Hepatocyte (in vitro differentiated cells): ENCODE data around the gene KCNE5. TPM values are rescaled to one million over a fixed set of nuclear protein-coding genes. Genes with fewer than 3 reads are reported as not detected.
"Not testable (repeated sequence)": the region's sequence is repeated elsewhere in the genome, so short reads cannot be mapped to it uniquely, and the experiment has no call there.

Experiments
- DNase-seq: peaks from one replicate; pipeline ENCODE4 v3.0.0-alpha.2; 2016; ENCODE audit warnings: low spot score
- H2AFZ ChIP-seq: fragments of 200-600 bp; sonication (generic); 2 replicates; pipeline ENCODE4 v1.6.0; 2016; ENCODE audit warnings: antibody characterized with exemption, mild to moderate bottlenecking
- H3K27ac ChIP-seq: fragments of 200-600 bp; sonication (generic); 2 replicates; pipeline ENCODE4 v1.5.1; 2016; ENCODE audit warnings: mild to moderate bottlenecking
- H3K27me3 ChIP-seq: fragments of 200-600 bp; sonication (generic); 2 replicates; pipeline ENCODE4 v1.6.1; 2016
- H3K36me3 ChIP-seq: fragments of 200-600 bp; sonication (generic); replicated peaks from 2 replicates; pipeline ENCODE4 v1.5.1; 2016; ENCODE audit warnings: low read depth; ENCODE audit not compliant: insufficient read depth
- H3K4me1 ChIP-seq: fragments of 200-600 bp; sonication (generic); 2 replicates; pipeline ENCODE4 v1.5.1; 2016; ENCODE audit warnings: mild to moderate bottlenecking, moderate library complexity; ENCODE audit not compliant: insufficient read depth
- H3K4me2 ChIP-seq: fragments of 200-600 bp; sonication (generic); 2 replicates; pipeline ENCODE4 v1.6.0; 2016
- H3K4me3 ChIP-seq: fragments of 200-600 bp; sonication (generic); 2 replicates; pipeline ENCODE4 v1.5.1; 2016; ENCODE audit warnings: mild to moderate bottlenecking
- H3K79me2 ChIP-seq: fragments of 200-600 bp; sonication (generic); 2 replicates; pipeline ENCODE4 v1.6.0; 2017; ENCODE audit warnings: mild to moderate bottlenecking
- H3K9me2 ChIP-seq: fragments of 200-600 bp; sonication (generic); replicated peaks from 2 replicates; pipeline ENCODE4 v1.6.0; 2017; ENCODE audit warnings: mild to moderate bottlenecking; ENCODE audit not compliant: insufficient read depth
- H3K9me3 ChIP-seq: fragments of 200-600 bp; sonication (generic); 2 replicates; pipeline ENCODE4 v1.5.1; 2016; ENCODE audit warnings: low read depth, mild to moderate bottlenecking
- H4K20me1 ChIP-seq: fragments of 200-600 bp; sonication (generic); 2 replicates; pipeline ENCODE4 v1.6.0; 2016; ENCODE audit warnings: mild to moderate bottlenecking; ENCODE audit not compliant: insufficient read depth, poor library complexity, severe bottlenecking
- EZH2 ChIP-seq: fragments of 200-600 bp; sonication (generic); IDR thresholded peaks from 2 replicates; pipeline ENCODE4 v1.6.1; 2016; ENCODE audit warnings: antibody characterized with exemption, mild to moderate bottlenecking, borderline replicate concordance
- EZH2phosphoT487 ChIP-seq: fragments of 200-600 bp; sonication (generic); IDR thresholded peaks from one replicate; pipeline ENCODE4 v1.6.1; 2018; ENCODE audit warnings: antibody characterized with exemption, mild to moderate bottlenecking, low read depth, moderate library complexity; ENCODE audit not compliant: unreplicated experiment, severe bottlenecking
- WGBS: methylation state at CpG from one replicate; pipeline ENCODE4 v1.1.6; 2016; ENCODE audit warnings: low lambda C conversion rate; ENCODE audit errors: missing lambda C conversion rate; 5-methylcytosine and 5-hydroxymethylcytosine counted together
- polyA plus RNA-seq: library from polyadenylated mRNA; unstranded; fragments of >200 nt; fragmentation: Nextera tagmentation; extraction: Ambion mirVana; gene quantifications from 2 replicates; pipeline ENCODE4 v1.2.1, GENCODE V29; 2016
- total RNA-seq: library from RNA; depleted of rRNA; stranded (reverse); fragments of >200 nt; gene quantifications from 2 replicates; pipeline ENCODE4 v1.2.3, GENCODE V29; 2014
- TF ChIP-seq, protein P1 (sequence below): fragments of 200-600 bp; sonication (generic); IDR thresholded peaks from 2 replicates; pipeline ENCODE4 v1.5.1; 2016; ENCODE audit warnings: antibody characterized with exemption, mild to moderate bottlenecking; ENCODE audit not compliant: poor library complexity

Gene KCNE5, protein sequence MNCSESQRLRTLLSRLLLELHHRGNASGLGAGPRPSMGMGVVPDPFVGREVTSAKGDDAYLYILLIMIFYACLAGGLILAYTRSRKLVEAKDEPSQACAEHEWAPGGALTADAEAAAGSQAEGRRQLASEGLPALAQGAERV
- total RNA-seq (0.10 and 1.8 TPM in 2 replicates), polyA plus RNA-seq (0.16 and 0.21 TPM in 2 replicates)

DNA sequence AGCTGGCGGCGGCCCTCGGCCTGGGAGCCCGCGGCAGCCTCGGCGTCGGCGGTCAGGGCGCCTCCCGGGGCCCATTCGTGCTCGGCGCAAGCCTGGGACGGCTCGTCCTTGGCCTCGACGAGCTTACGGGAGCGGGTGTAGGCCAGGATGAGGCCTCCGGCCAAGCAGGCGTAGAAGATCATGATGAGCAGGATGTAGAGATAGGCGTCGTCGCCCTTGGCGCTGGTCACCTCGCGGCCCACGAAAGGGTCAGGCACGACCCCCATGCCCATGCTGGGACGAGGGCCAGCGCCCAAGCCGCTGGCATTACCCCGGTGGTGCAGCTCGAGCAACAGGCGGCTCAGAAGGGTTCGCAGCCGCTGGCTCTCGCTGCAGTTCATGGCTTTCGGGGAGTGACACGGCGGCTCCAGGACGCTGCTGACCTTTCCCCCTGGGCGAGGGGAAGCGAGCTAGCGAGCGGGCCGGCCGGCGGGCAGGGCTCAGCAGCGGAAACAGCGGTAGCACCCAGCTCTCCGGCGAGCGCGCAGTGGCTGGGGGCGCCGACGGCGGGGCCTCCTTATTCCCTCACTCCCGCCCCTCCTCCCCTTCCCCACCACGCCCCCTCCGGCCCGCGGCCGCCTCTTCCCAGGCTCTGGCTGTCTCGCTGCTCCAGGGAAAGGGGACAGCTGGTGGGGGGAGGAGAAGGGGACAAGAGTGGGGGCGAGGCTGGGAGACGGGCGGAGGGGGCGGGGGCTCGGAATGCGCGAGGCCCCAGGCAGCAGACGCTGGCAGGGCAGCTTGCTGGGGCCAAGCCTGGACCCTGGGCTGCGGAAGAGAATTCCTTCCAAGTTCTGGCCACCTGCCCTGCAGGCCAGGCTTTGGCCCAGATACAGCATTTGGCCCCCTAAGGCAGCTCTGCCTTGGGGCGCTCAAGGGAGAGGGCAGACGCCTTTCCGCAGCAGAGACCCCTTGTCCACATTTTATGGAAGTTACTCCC, at the start of gene KCNE5:
Gene KCNE5 (minus strand): TSS at position 532 of the 976 bp plus-strand sequence. CDS start 152 bp downstream, at position 380.
- no peak within 1 kb of the TSS for H2AFZ ChIP-seq
- no peaks in the 10 kb centered on the region for H3K27me3 ChIP-seq
- peaks cover 7% of the 10 kb centered on the region for H3K4me1 ChIP-seq
- TF ChIP-seq EZH2phosphoT487 (no peak), EZH2 (no peak)
- TF ChIP-seq, protein P1, sequence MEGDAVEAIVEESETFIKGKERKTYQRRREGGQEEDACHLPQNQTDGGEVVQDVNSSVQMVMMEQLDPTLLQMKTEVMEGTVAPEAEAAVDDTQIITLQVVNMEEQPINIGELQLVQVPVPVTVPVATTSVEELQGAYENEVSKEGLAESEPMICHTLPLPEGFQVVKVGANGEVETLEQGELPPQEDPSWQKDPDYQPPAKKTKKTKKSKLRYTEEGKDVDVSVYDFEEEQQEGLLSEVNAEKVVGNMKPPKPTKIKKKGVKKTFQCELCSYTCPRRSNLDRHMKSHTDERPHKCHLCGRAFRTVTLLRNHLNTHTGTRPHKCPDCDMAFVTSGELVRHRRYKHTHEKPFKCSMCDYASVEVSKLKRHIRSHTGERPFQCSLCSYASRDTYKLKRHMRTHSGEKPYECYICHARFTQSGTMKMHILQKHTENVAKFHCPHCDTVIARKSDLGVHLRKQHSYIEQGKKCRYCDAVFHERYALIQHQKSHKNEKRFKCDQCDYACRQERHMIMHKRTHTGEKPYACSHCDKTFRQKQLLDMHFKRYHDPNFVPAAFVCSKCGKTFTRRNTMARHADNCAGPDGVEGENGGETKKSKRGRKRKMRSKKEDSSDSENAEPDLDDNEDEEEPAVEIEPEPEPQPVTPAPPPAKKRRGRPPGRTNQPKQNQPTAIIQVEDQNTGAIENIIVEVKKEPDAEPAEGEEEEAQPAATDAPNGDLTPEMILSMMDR, result no peak
- H3K79me2 ChIP-seq, result no peaks in the 10 kb centered on the region
- no peaks in the 10 kb centered on the region for H4K20me1 ChIP-seq
- no peaks in the 10 kb centered on the region for H3K9me3 ChIP-seq
- 75% methylated on average over 50 of the region's 79 CpGs for WGBS
- no peaks in the 10 kb centered on the region for H3K9me2 ChIP-seq
- H3K4me3 ChIP-seq, result no peak within 1 kb of the TSS
- H3K27ac ChIP-seq, result no peak within 1 kb of the TSS
- peak; percentile 51 for DNase-seq
- no peaks in the 10 kb centered on the region for H3K36me3 ChIP-seq
- peak within 1 kb of the TSS; percentile 71 for H3K4me2 ChIP-seq

DNA sequence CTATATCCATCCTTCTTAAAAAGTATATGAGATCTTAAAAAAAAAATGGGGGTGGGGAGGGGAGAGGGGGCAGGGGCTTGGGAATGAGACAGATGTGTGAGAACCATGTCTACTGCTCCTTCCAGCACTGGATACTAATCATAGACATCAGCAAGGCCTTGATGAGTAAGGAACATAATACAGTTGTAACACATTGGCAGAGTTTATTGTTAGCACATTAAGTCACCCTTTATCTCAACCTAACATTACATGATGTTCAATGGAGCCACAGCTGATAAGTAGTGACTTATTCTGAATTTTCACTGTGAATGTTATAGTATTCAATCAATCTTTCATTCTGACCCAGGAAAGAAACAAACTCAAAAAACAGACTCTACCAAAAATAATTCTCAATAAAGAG, 47.3 kb upstream of the KCNE5 start:
- DNase-seq, result no peak
- H3K79me2 ChIP-seq, result no peaks in the 10 kb centered on the region
- H2AFZ ChIP-seq, result no peak overlapping the region
- H3K36me3 ChIP-seq, result no peaks in the 10 kb centered on the region
- H3K9me3 ChIP-seq, result no peaks in the 10 kb centered on the region
- no peaks in the 10 kb centered on the region for H3K9me2 ChIP-seq
- no peak overlapping the region for H3K4me2 ChIP-seq
- H3K4me3 ChIP-seq, result no peak overlapping the region
- TF ChIP-seq EZH2 (no peak), EZH2phosphoT487 (no peak)
- TF ChIP-seq, protein P1, result no peak
- no peak overlapping the region for H3K27ac ChIP-seq
- H4K20me1 ChIP-seq, result no peaks in the 10 kb centered on the region
- H3K4me1 ChIP-seq, result no peaks in the 10 kb centered on the region
- H3K27me3 ChIP-seq, result no peaks in the 10 kb centered on the region

DNA sequence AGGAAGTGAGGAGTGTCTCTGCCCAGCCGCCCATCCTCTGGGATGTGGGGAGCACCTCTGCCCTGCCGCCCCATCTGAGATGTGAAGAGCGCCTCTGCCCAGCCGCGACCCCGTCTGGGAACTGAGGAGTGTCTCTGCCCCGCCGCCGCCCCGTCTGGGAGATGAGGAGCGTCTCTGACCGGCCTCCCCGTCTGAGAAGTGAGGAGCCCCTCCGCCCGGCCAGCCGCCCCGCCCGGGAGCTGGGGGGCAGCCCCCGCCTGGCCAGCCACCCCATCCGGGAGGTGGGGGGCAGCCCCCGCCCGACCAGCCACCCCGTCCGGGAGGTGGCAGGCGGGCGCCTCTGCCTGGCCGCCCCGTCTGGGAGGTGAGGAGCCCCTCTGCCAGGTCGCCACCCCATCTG, 46.2 kb upstream of the KCNE5 start:
- not testable (repeated sequence) for H3K4me3 ChIP-seq, H3K79me2 ChIP-seq, DNase-seq, H3K4me1 ChIP-seq, H3K9me2 ChIP-seq, H3K27ac ChIP-seq, H3K9me3 ChIP-seq, H3K27me3 ChIP-seq, H3K36me3 ChIP-seq, H4K20me1 ChIP-seq, H2AFZ ChIP-seq, H3K4me2 ChIP-seq
- WGBS, result 86% methylated on average over 6 of the region's 29 CpGs

DNA sequence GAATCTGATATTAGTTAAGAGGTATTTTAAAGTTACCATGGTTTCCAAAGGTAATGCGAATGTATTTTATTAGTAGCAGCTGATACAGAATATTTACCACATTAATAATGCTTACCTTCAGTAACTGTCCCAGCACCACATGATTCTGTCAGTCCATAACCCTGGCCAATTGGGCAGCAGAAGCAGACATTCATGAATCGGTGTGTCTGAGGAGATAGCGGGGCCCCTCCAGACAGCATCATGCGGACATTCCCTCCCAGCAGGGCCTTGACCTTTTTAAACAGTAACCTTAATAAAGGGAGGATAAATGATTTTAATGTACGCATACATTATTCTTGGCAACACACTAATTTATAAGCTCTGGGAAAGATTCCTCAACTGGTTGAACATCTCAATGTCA, 43.0 kb upstream of the KCNE5 start:
- Histone ChIP-seq H3K4me3 (no peak overlapping the region), H3K4me2 (no peak overlapping the region), H3K9me3 (no peaks in the 10 kb centered on the region), H3K27ac (no peak overlapping the region), H3K79me2 (no peaks in the 10 kb centered on the region), H3K4me1 (no peaks in the 10 kb centered on the region), H3K36me3 (no peaks in the 10 kb centered on the region), H3K27me3 (no peaks in the 10 kb centered on the region), H2AFZ (no peak overlapping the region), H4K20me1 (no peaks in the 10 kb centered on the region), H3K9me2 (no peaks in the 10 kb centered on the region)
- whole genome bisulfite sequencing, result 81% methylated on average over 5 of the region's 5 CpGs
- DNase-seq, result no peak
- TF ChIP-seq EZH2phosphoT487 (no peak), EZH2 (no peak)
- TF ChIP-seq, protein P1, result no peak
